AG04450 (cell line): ENCODE data around the gene GAST. TPM values are rescaled to one million over a fixed set of nuclear protein-coding genes. Genes with fewer than 3 reads are reported as not detected.
A peak's percentile ranks its signal among the peaks of the same experiment; 100 is the strongest.

Experiments
- CTCF ChIA-PET: fragments of 300-600, 350-600 bp; formaldehyde crosslinking; extraction: SDS; loops from one replicate; lab custom pipeline; 2022; ENCODE audit warnings: antibody characterized with exemption, inconsistent platforms; lab: Charles Lee
- POLR2A ChIA-PET: fragments of 350-600 bp; formaldehyde crosslinking; extraction: SDS; loops from one replicate; lab custom pipeline; 2021; ENCODE audit warnings: antibody characterized with exemption, inconsistent platforms; lab: Yijun Ruan, JAX
- DNase-seq: peaks from one replicate; pipeline ENCODE4 v3.0.0-alpha.2; 2011; ENCODE audit warnings: low read depth, low spot score
- H3K27ac ChIP-seq: one replicate; pipeline ENCODE4 v1.5.1; 2012; ENCODE audit warnings: low read depth, low read length, control low read depth
- H3K27me3 ChIP-seq: one replicate; pipeline ENCODE4 v1.6.0; 2012; ENCODE audit warnings: low read length; ENCODE audit not compliant: control insufficient read depth, insufficient read depth
- H3K4me3 ChIP-seq: 2 replicates; pipeline ENCODE4 v1.5.1; 2011; ENCODE audit warnings: mild to moderate bottlenecking, low read depth, low read length, control low read depth
- H3K9me3 ChIP-seq: 2 replicates; pipeline ENCODE4 v1.5.1; 2012; ENCODE audit warnings: low read length; ENCODE audit not compliant: control insufficient read depth, insufficient read depth
- polyA minus RNA-seq: library from RNA; depleted of rRNA, polyadenylated mRNA; stranded (reverse); fragments of >200 nt; gene quantifications from 2 replicates; pipeline ENCODE4 v1.2.3, GENCODE V29; 2011; rRNA and poly(A)+ RNA removed
- polyA plus RNA-seq: library from polyadenylated mRNA; depleted of rRNA; stranded (reverse); fragments of >200 nt; gene quantifications from 2 replicates; pipeline ENCODE4 v1.2.3, GENCODE V29; 2011; rRNA removed
- TF ChIP-seq, protein P1 (sequence below): IDR thresholded peaks from 2 replicates; pipeline ENCODE4 v1.5.1; 2011; ENCODE audit warnings: low read depth, low read length, control low read depth, inconsistent platforms

GAST gene, protein sequence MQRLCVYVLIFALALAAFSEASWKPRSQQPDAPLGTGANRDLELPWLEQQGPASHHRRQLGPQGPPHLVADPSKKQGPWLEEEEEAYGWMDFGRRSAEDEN
- polyA plus RNA-seq (not detected in 2 replicates), polyA minus RNA-seq (not detected in 2 replicates)

DNA sequence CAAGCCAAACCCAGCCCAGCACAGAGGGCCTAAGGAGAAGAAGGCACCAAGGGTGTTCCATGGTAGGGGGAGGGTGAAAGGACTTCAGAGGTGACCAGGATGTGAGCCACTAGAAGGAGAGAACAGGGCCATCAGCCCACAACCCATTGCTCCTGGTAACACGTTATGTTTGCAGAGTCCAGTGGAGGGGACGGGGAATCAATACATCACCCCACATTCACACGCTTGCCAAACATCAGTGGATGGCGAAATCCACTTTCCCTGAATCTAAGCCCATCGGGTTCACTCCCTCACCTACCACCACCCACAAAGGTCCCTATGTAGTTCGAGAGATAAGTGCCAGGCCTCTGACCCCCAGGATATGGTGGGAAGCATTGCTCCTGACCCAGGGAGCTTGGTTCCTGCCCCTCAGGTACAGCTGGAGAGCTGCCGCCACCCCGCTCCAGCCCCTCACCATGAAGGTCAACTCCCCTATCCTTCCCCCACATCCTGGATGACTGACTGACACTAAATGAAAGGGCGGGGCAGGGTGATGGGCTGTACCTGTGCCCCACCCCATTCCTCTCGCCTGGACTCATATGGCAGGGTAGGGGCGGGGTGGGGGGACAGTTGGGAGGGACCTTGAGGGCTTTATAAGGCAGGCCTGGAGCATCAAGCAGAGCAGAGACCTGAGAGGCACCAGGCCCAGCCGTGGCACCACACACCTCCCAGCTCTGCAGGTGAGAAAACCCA lies at the start of gene GAST:
TSS of gene GAST (plus strand) at position 663 of the 732 bp plus-strand sequence. CDS start 3,106 bp downstream, outside the sequence.
- ChIA-PET CTCF (interaction anchor here (1.0 kb wide), 1 partner anchor 16 kb away, joined by 3 read pairs; no protein-coding TSS in a partner anchor), POLR2A (no interaction called here)
- peaks cover 19% of the 10 kb centered on the region for H3K27me3 ChIP-seq
- no peak within 1 kb of the TSS for H3K4me3 ChIP-seq
- DNase-seq = no peak
- no peaks in the 10 kb centered on the region for H3K9me3 ChIP-seq
- TF ChIP-seq, protein P1, sequence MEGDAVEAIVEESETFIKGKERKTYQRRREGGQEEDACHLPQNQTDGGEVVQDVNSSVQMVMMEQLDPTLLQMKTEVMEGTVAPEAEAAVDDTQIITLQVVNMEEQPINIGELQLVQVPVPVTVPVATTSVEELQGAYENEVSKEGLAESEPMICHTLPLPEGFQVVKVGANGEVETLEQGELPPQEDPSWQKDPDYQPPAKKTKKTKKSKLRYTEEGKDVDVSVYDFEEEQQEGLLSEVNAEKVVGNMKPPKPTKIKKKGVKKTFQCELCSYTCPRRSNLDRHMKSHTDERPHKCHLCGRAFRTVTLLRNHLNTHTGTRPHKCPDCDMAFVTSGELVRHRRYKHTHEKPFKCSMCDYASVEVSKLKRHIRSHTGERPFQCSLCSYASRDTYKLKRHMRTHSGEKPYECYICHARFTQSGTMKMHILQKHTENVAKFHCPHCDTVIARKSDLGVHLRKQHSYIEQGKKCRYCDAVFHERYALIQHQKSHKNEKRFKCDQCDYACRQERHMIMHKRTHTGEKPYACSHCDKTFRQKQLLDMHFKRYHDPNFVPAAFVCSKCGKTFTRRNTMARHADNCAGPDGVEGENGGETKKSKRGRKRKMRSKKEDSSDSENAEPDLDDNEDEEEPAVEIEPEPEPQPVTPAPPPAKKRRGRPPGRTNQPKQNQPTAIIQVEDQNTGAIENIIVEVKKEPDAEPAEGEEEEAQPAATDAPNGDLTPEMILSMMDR = no peak
- H3K27ac ChIP-seq = no peak within 1 kb of the TSS

DNA sequence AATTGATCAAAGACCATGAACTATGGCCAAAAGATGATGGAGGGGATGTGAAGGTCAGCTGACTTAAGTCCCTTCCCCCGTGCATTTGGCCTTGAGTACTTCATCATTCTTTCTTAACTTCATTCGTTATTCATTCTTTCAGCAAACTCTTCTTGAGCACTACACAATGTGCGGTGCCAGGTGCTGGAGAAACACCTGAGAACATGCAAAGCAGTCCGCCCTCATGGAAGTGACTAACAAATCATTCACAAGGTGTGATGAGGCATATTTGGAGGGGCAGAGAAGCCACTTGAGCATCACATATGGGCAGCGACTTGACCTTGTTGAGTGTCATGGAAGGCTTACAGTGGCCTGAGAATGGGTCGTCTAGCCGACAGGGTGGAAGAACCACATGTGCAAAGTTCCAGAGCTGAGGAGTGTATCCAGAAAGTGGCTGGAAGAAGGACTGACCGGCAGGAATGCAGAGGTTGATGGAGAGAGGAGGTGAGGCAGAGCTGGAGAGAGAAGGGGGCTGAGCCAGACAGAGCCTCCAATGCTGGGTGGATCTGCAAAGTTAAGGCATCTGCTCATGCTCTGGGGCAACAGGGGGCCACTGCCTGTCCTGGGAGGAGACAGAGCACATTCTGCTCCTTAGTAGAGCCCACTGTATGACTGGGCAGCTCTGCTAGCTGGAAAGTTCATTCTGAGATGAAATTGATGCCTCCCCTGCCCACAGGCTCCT lies 48.5 kb upstream of the GAST start:
- Histone ChIP-seq H3K4me3 (no peak overlapping the region), H3K9me3 (no peaks in the 10 kb centered on the region), H3K27me3 (peaks cover 3% of the 10 kb centered on the region), H3K27ac (no peak overlapping the region)
- TF ChIP-seq, protein P1 = no peak
- no peak for DNase-seq
- ChIA-PET CTCF (interaction anchor here (0.7 to 10.3 kb wide), 52 partner anchors 10 to 1053 kb away, joined by 3 to 285 read pairs (median 5); partner anchors contain the start of genes EIF1, KRT10, KRT12 and SMARCE1), POLR2A (no interaction called here)

DNA sequence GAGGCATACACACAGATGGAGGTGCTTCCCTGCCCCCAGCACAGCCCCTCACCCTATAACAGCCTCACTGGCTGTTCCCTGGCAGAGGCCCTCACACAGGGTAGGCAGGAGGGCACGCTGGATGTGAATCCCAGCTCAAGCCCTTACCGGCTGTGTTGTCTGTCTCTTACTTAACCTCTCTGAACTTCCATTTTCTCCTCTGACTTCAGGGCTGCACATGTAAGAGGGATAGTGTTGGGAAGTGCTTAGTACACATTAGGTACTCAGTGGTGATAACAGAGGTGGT lies 48.0 kb upstream of the GAST start:
- TF ChIP-seq, protein P1 = no peak
- H3K9me3 ChIP-seq = no peaks in the 10 kb centered on the region
- CTCF ChIA-PET = interaction anchor here (1.7 to 10.3 kb wide), 7 partner anchors 13 to 861 kb away, joined by 12 to 285 read pairs (median 27); no protein-coding TSS in a partner anchor
- POLR2A ChIA-PET = no interaction called here
- H3K27ac ChIP-seq = no peak overlapping the region
- H3K4me3 ChIP-seq = no peak overlapping the region
- no peak for DNase-seq
- H3K27me3 ChIP-seq = peaks cover 3% of the 10 kb centered on the region

DNA sequence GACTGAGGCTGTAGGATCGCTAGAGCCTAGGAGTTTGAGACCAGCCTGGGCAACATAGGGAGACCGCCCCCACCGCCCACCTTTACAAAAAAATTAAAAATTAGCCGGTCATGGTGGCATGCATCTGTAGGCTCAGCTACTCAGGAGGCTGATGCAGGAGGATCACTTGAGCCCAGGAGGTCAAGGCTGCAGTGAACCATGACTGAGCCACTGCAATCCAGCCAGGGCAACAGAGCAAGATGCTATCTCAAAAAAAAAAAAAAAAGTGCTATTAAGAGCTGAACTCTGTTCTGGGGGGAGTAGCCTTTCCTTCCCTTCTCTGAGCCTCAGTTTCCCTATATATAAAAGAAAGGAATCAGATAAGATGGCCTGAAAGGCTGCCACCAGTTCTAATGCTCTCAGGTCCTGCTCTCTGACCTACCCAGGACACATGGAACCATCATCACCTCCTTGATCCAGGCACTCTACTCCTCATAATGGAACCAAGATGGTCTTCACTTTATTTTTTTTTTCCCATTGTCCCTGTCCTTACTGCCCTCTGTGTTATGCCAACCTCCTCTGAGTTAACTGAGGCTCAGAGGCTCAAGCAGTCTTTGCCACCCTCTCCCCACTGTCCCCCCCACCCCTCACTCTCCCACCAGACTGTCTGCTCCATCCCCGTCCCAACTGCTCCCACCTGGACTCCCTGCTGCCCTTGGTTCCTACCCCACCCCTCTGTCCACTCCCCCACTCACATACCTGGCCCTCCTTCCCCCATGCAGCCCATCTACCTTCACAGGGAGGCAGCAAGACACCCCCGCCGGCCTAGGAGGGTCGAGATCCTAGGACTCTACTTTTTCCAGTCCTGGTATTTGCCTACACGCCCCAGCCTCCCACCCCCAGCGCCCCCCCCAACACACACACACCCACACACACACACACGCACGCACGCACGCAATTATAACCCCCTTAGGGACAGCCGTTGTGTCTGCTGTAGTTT lies 47.3 kb upstream of the GAST start:
- Histone ChIP-seq H3K4me3 (peak overlapping the region; percentile 60; the same call in 1 of the 2 replicates), H3K27ac (no peak overlapping the region), H3K9me3 (no peaks in the 10 kb centered on the region), H3K27me3 (no peaks in the 10 kb centered on the region)
- POLR2A ChIA-PET = interaction anchor here (0.7 to 3.8 kb wide), 2 partner anchors 24 to 1132 kb away, joined by 5 to 24 read pairs; partner anchors contain the start of gene EIF1
- TF ChIP-seq, protein P1 = no peak
- CTCF ChIA-PET = interaction anchor here (0.6 to 10.3 kb wide), 49 partner anchors 14 to 1253 kb away, joined by 3 to 285 read pairs (median 4); partner anchors contain the start of gene EIF1
- no peak for DNase-seq
